Esophagus squamous epithelium (tissue), 5 donors: ENCODE results near the gene PIGX. TPM values are rescaled to one million over a fixed set of nuclear protein-coding genes. Genes with fewer than 3 reads are reported as not detected.

ENCODE experiments used
- DNase-seq: peaks from one replicate; lab custom pipeline; 2025; lab: John Stamatoyannopoulos, UW
- H3K27ac ChIP-seq, 4 donors: fragments of 200-600 bp; sonication (generic); one replicate each; pipeline ENCODE4 v1.5.1; 2016 to 2019; ENCODE audit warnings: mild to moderate bottlenecking in 1 of 4
- H3K27me3 ChIP-seq, 4 donors: fragments of 200-600 bp; sonication (generic); 1 replicate in 3 of 4; 2 replicates in 1 of 4; pipeline versions ENCODE4 v1.5.1 to v1.6.0; 2017 to 2021; ENCODE audit warnings: antibody characterized with exemption in 1 of 4
- H3K36me3 ChIP-seq, 3 donors: fragments of 200-600 bp; sonication (generic); one replicate each; pipeline ENCODE4 v1.5.1; 2016 to 2019
- H3K4me1 ChIP-seq, 3 donors: fragments of 200-600 bp; sonication (generic); one replicate each; pipeline ENCODE4 v1.5.1; 2017 to 2019
- H3K4me3 ChIP-seq, 4 donors: fragments of 200-600 bp; sonication (generic); 1 replicate in 3 of 4; 2 replicates in 1 of 4; pipeline ENCODE4 v1.5.1; 2016 to 2019; ENCODE audit warnings: mild to moderate bottlenecking in 2 of 4, moderate library complexity in 1 of 4
- H3K9me3 ChIP-seq, 3 donors: fragments of 200-600 bp; sonication (generic); one replicate each; pipeline ENCODE4 v1.5.1; 2016 to 2019
- POLR2A ChIP-seq, 4 donors: fragments of 450-650 bp; IDR thresholded peaks; one replicate each; pipeline ENCODE4 v1.6.1; 2017; ENCODE audit warnings: antibody characterized with exemption in 4 of 4, mild to moderate bottlenecking in 4 of 4, moderate library complexity in 3 of 4
- WGBS, 2 donors: methylation state at CpG; one replicate each; pipeline ENCODE4 v1.1.5; 2018; 5-methylcytosine and 5-hydroxymethylcytosine counted together
- intact Hi-C: fragments of 100-400 bp; cut with DNase I; formaldehyde crosslinking; loops from one replicate; pipeline ENCODE4 v1.15.0; 2022
- total RNA-seq, 4 donors: library from RNA; depleted of rRNA; stranded (reverse); fragments of >200 nt; gene quantifications; one replicate each; pipeline ENCODE4 v1.1.0, GENCODE V29; 2016
- TF ChIP-seq, protein P1 (sequence below), 6 experiments: fragments of 450-650 bp in 4 of 6; fragments of 200-600 bp in 2 of 6; sonication (generic) in 2 of 6; IDR thresholded peaks; one replicate each; pipeline ENCODE4 v1.5.1; 2016 to 2019; ENCODE audit warnings: antibody characterized with exemption in 6 of 6, mild to moderate bottlenecking in 4 of 6, moderate library complexity in 4 of 6
- donor health status: DM: yes; HTN: yes; CAD: no.

The PIGX gene
- total RNA-seq, result 10 to 100 TPM; 19.5 to 58.6 (median 21.6) TPM

DNA sequence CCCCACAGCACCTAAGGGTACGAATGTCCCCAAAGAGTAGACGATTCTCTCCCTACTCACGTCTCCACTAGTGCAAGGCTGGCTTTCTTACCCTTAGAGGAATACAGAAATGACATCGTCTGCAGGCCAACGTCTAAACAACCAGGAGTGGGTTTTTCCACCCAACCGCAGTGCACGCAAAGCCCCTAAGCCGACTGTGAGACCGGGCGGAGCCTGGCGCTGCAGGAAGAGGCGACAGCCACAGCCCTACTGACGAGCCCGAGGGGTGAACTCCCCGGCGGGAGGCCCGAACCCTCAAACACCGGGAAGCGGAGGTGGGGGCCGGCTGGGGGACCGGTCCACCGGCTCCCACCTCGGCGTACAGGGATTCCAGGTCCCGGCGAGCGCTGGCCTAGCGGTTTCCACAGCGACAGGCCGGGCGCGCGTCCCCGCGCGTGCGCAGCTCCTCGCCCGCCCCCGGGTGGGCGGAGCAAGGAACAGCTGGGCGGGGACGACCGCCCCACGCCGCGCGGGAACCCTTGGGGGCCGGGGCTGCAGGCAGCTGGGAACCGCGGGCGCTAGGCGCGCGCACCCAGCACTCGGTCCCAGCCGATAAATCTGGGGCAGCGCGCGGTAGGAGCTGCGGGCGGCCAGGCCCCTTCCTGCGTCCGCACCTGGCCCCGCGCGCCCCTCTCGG lies at the start of gene PIGX, which contains the start of gene CEP19:
Gene PIGX, plus strand, starts transcription at position 540 of the 676 bp plus-strand sequence.
Gene CEP19, minus strand, starts transcription at position 413 of the 676 bp plus-strand sequence. CDS start 3,593 bp downstream, outside the sequence.
- 0% methylated on average over 1 of the region's 68 CpGs; no CpG with 5 or more reads in 1 of the 2 donors for WGBS, 2 donors
- H3K27me3 ChIP-seq, result no peaks in the 10 kb centered on the region
- DNase-seq, result peak; percentile 34
- H3K27ac ChIP-seq, result peak within 1 kb of the TSS; percentile 92 to 97 (median 96)
- peak in 2 of 4 donors; percentile 79 to 92 for TF ChIP-seq POLR2A (IDR thresholded peaks at IDR 0.05)
- TF ChIP-seq, protein P1, sequence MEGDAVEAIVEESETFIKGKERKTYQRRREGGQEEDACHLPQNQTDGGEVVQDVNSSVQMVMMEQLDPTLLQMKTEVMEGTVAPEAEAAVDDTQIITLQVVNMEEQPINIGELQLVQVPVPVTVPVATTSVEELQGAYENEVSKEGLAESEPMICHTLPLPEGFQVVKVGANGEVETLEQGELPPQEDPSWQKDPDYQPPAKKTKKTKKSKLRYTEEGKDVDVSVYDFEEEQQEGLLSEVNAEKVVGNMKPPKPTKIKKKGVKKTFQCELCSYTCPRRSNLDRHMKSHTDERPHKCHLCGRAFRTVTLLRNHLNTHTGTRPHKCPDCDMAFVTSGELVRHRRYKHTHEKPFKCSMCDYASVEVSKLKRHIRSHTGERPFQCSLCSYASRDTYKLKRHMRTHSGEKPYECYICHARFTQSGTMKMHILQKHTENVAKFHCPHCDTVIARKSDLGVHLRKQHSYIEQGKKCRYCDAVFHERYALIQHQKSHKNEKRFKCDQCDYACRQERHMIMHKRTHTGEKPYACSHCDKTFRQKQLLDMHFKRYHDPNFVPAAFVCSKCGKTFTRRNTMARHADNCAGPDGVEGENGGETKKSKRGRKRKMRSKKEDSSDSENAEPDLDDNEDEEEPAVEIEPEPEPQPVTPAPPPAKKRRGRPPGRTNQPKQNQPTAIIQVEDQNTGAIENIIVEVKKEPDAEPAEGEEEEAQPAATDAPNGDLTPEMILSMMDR (IDR thresholded peaks at IDR 0.05), result peak in 4 of 6 experiments; percentile 27 to 56 (median 44)
- H3K4me3 ChIP-seq, result peak within 1 kb of the TSS; percentile 79 to 95 (median 85)
- H3K9me3 ChIP-seq, result no peaks in the 10 kb centered on the region
- intact Hi-C loops, result no loop called here
- no peaks in the 10 kb centered on the region for H3K36me3 ChIP-seq
- peaks cover 14 to 53% (median 20%) of the 10 kb centered on the region in 3 donors for H3K4me1 ChIP-seq

DNA sequence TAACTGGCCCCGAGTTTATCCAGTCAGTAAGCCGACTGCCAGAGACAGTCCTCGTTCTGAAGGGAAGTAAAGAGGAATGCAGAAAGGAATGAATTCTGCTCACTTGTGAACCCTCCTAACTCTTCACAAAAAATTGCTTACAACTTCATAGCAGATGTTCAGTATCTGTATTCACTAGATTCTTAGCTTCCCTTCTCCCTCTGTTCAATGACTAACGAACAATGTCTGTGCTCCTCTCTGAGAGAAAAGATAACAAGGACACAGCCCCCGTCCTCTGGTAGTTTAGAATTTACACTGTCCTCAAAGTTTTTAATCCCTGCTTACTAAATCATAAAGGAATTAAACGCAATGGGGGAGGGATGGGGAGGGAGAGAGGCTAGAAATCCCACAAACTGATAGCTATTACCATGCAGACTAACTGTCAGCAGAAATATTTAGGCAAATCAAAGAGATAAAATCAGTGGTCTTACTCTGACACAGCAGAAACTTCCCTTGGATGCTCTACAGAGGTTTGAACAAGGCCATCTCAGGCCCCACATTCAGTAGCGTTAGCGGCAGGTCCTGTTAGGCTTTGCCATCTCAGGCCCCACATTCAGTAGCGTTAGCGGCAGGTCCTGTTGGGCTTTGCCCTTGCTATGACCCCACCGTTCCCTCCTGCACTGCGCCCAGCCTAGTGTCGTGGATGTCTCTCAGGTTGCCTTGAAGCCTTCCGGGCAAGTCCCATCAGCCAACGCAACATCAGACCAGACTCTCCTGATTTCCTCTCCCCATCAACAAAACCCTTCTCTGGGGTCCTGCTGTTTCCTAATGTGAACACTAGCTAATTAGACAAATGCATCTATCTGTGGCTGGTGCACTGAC lies 49.2 kb upstream of the PIGX start:
- H3K36me3 ChIP-seq, result peaks cover 0 to 21% (median 0%) of the 10 kb centered on the region in 3 donors
- H3K27ac ChIP-seq, result peak overlapping the region in 2 of 4 donors; percentile 21 to 23
- H3K9me3 ChIP-seq, result no peaks in the 10 kb centered on the region
- 62 to 82% methylated on average over 12 to 15 of the region's 15 CpGs for WGBS, 2 donors
- TF ChIP-seq, protein P1 (IDR thresholded peaks at IDR 0.05), result no peak
- no peak for TF ChIP-seq POLR2A (IDR thresholded peaks at IDR 0.05)
- DNase-seq, result no peak
- intact Hi-C loops, result no loop called here
- peaks cover 4 to 20% (median 10%) of the 10 kb centered on the region in 3 donors for H3K4me1 ChIP-seq
- no peak overlapping the region for H3K4me3 ChIP-seq
- H3K27me3 ChIP-seq, result no peaks in the 10 kb centered on the region

DNA sequence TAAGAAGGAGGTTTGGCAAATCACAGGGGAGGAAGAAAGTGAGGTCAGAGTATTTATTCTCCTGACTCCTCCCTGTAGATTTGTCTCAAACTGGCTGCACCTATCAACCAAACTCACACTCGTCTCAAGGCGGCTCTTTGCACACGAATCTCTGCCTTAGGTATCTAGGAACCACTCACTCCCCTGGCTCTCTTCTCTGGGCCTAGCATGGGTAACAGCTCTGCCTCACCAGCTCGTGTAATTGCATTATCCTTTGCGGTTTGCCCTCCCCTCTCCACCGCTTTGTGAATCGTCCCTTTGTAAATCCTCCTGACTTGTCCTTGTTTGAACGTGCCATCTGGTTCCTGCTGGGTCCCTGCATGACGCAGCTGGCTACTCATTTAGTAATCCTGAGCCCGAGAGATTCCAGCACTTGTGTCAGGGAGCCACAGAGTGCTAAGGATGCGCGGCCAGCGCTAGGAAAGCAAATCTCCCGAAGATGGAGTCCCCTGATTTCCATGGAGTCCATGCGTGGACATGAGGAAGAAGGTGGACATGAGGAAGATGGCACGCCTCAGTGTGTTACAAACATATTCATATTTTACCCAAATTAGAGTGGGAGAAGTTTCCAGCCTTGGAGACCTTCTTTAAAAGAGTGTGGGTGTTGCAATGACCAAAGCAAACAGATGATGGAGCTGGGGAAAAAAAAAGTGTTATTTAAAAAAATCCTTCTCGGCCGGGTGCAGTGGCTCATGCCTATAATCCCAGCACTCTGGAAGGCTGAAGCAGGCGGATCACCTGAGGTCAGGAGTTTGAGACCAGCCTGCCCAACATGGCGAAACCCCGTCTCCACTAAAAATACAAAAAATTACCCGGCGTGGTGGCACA lies 45.9 kb upstream of the PIGX start:
- intact Hi-C loops, result no loop called here
- H3K27me3 ChIP-seq, result no peaks in the 10 kb centered on the region
- no peak overlapping the region for H3K4me3 ChIP-seq
- H3K36me3 ChIP-seq, result peaks cover 0 to 3% (median 0%) of the 10 kb centered on the region in 3 donors
- TF ChIP-seq, protein P1 (IDR thresholded peaks at IDR 0.05), result no peak
- TF ChIP-seq POLR2A (IDR thresholded peaks at IDR 0.05), result no peak
- H3K27ac ChIP-seq, result peak overlapping the region in 1 of 4 donors; percentile 15
- 52 to 58% methylated on average over 21 to 22 of the region's 23 CpGs for WGBS, 2 donors
- H3K4me1 ChIP-seq, result peaks cover 0 to 15% (median 5%) of the 10 kb centered on the region in 3 donors
- no peak for DNase-seq
- no peaks in the 10 kb centered on the region for H3K9me3 ChIP-seq

DNA sequence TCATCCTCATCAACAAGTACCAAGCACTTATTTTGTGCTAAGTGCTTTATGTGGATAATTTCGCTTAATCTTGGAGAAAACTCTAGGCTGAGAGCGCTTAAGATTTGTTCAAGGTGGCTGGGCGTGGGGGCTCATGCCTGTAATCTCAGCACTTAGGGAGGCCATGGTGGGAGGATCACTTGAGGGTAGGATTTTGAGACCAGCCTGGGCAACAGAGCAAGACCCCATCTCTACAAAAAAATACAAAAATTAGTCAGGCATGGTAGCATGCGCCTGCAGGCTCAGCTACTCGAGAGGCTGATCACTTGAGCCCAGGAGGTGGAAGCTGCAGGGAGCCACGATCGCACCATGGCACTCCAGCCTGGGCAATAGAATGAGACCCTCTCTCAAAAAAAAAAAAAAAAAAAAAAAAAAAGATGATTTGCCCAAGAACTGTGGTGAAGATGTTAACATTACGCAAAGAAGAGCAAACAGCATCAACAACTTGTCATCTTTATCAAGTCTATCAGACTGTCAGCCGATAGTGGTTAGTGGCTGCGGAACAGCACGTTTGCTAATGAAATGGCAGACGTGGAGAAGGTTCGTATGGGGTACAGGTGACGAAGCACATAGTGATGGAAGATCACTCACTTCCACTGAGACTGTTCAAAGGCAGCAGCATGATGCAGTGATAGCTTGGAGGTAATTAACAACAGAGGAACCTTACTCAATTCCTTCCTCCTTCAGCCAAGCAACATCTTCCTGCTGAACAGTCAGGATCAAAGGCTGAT lies 44.9 kb upstream of the PIGX start:
- intact Hi-C loops, result no loop called here
- H3K36me3 ChIP-seq, result no peaks in the 10 kb centered on the region
- peaks cover 0 to 14% (median 5%) of the 10 kb centered on the region in 3 donors for H3K4me1 ChIP-seq
- no peaks in the 10 kb centered on the region for H3K27me3 ChIP-seq
- WGBS, 2 donors, result 87 to 91% methylated on average over 14 of the region's 14 CpGs
- H3K9me3 ChIP-seq, result no peaks in the 10 kb centered on the region
- TF ChIP-seq, protein P1 (IDR thresholded peaks at IDR 0.05), result no peak
- no peak for TF ChIP-seq POLR2A (IDR thresholded peaks at IDR 0.05)
- DNase-seq, result no peak
- H3K4me3 ChIP-seq, result no peak overlapping the region
- H3K27ac ChIP-seq, result no peak overlapping the region
